Neural progenitor cell (in vitro differentiated cells): Measurements from ENCODE around the gene SDHA.

ENCODE experiments used
- CTCF ChIP-seq: fragments of 200-600 bp; sonication (generic); IDR thresholded peaks from 2 replicates; pipeline ENCODE4 v1.5.1; 2017; ENCODE audit warnings: antibody characterized with exemption, mild to moderate bottlenecking
- EZH2 ChIP-seq: fragments of 200-600 bp; sonication (generic); IDR thresholded peaks from 2 replicates; pipeline ENCODE4 v1.6.1; 2017; ENCODE audit warnings: antibody characterized with exemption, mild to moderate bottlenecking, moderate library complexity
- EZH2phosphoT487 ChIP-seq: fragments of 200-600 bp; sonication (generic); IDR thresholded peaks from 2 replicates; pipeline ENCODE4 v1.6.1; 2017; ENCODE audit warnings: antibody characterized with exemption

DNA sequence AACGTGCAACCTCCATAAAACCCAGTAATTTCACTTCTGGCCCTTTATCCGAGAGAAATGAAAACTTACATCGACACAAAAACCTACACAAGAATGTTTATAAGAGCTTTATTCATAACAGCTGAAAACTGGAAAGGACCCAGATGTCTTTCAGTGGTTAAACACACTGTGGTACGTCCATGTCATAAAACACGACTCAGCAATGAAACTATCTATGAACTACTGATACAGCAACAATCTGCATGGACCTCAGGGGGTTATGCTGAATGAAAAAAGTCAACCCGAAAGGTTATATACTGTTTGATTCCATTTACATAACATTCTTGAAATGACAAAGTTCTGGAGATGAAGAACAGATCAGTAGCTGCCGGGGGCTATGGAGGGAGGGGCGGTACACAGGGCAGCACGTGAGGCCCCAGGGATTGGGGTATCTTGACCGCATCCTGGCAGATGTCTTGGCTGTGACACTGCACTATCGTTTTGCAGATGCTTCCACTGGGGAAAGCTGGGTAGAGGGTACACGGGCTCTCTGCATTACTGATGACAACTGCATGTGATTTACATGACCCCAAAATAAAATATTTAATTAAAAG lies 4.2 kb upstream of the SDHA start:
- TF ChIP-seq CTCF = no peak
- no peak for TF ChIP-seq EZH2phosphoT487
- TF ChIP-seq EZH2 = no peak
